HuH-7 (cell line): ENCODE measurements around the gene ADGRG4.
"Not testable (repeated sequence)": the region's sequence is repeated elsewhere in the genome, so short reads cannot be mapped to it uniquely, and the experiment has no call there.

Experiments
- DNase-seq: peaks from one replicate; pipeline ENCODE4 v3.0.0; 2011; ENCODE audit warnings: low spot score

The ADGRG4 gene

DNA sequence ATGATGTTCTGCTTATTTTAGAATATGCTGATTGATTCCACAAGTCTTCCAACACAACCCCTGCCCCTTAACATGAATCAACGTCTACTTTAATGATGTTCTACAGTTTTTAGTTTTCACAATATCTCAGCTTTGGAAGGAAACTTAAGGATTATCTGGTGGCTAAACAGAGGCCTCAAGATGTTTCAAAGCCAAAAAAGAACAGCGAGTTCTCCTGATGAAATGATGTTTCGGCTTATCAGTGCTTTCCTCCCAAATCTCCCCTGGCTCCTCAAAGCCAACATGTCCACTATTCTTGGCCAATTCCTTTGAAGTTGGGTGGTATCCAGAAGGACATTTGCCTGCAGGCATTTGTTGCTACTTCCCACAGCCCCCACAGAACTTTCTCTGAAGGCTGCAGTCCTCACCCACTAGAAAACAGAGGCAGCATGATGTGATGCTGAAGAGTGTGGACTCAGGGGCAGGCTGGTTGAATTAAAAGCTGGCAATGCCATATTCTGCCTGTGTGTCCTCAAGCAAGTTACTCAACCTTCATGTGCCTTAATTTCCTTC, 87.3 kb downstream of the ADGRG4 start:
- no peak for DNase-seq

DNA sequence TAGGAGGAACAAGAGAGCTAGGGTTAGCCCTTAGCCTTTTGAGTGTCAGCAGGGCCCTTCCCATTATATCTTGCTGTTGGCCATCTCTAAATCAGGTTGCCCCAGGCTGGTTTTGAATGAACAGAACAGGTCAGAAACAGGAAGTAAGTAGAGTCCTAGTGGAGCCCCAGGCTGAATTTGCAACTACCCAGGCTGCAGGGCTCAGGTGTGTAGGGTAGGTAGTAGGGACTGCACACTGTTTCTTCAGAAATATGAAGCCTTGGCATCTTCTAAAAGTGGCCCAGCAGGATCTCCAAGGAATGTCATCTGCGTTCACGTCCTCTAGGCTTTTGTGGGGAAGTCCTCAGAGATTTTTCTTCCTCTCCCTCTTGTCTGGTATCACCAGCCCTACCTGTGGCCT, 90.2 kb downstream of the ADGRG4 start:
- DNase-seq = no peak

- no peak for DNase-seq
Observed at GRCh38 chrX:136395271-136395670, 94.5 kb downstream of the ADGRG4 start.

GRCh38 chrX:136397001-136397400, 96.2 kb downstream of the ADGRG4 start:
- no peak for DNase-seq

DNA sequence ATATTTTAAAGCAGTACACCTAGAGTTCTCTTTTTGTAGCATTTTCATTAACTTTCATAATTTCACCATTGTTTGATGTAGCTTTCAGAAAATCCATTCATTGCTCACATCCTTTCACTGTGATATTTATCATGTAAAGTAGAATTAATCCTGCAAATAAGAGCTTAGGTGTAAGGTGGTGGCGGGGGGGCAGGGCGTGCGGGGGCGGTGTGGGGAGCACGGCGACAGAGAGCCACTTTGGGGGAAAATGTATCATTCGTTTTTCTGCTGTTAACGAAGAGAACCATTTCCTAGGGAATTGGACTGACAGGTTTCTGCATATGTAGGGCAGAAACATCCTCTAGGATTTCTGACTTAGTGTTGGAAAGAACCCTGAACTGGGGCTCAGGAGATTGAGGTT, 104.4 kb downstream of the ADGRG4 start:
- DNase-seq = no peak

DNA sequence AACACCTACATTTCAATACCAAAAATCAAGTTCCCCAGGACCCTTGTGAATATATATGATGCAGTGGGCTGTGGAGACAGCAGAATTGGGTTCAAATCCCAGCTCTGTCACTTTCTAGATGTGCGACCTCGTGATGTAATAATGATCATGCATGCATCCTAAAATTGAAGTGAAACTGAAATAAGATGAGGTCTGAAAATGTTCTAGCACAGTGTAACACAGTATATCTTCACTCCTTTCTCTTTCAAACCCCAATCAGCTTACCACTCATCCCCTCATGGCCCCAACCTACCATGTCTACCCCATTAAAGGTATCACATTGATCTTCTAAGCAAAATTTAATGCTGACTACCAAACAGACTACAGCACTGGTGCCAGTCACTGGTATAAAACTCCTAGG, 117.0 kb downstream of the ADGRG4 start:
- no peak for DNase-seq

DNA sequence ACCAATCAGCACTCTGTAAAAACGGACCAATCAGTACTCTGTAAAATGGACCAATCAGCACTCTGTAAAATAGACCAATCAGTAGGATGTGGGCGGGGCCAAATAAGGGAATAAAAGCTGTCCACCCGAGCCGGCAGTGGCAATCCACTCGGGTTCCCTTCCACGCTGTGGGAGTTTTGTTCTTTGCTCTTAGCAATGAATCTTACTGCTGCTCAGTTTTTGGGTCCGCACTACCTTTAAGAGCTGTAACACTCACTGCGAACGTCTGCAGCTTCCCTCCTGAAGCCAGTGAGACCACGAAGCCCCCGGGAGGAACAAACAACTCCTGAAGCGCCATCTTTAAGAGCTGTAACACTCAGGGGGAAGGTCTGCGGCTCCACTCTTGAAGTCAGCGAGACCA, 120.6 kb downstream of the ADGRG4 start:
- DNase-seq = no peak

GRCh38 chrX:136423724-136424123, 123.0 kb downstream of the ADGRG4 start:
- DNase-seq = no peak

DNA sequence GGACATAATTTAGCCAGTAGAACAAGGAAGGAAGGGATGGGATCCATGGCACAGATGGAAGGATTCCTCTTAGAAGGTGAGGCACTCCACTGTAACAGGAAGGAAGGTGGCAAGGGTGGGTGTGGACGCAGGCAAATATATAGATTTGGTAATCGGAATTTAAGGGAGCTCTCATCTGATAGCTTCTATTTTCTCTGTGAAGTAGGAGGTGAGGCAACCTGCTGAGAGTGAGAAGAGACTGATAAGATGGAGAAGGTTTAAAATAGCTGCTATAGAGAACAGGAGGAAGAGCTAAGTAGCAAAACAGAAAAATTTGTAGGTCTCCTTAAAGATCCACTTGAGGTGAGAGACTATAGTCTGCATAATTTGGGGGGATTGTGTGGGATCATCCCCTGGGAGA, 125.2 kb downstream of the ADGRG4 start:
- no peak for DNase-seq

DNA sequence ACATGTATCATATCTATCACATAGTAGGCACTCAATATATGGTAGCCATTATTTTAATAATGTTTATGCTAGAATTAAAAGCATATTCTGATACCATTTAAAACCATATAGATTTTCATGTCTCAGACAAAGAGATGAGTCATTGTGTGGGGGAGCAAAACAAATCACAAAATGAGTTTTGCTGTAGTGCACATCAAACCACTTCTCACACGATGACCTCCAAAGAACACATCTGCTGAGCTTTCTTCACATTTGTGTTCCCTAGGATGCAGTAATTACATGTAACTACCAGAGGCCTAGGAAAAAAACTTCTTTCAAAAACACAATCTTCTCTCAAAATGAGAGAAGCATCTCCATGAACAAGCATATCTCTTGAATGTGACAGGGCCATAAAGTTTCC, 130.9 kb downstream of the ADGRG4 start:
- DNase-seq = no peak

- no peak for DNase-seq
Observed at GRCh38 chrX:136437774-136438173, 137.0 kb downstream of the ADGRG4 start.

DNA sequence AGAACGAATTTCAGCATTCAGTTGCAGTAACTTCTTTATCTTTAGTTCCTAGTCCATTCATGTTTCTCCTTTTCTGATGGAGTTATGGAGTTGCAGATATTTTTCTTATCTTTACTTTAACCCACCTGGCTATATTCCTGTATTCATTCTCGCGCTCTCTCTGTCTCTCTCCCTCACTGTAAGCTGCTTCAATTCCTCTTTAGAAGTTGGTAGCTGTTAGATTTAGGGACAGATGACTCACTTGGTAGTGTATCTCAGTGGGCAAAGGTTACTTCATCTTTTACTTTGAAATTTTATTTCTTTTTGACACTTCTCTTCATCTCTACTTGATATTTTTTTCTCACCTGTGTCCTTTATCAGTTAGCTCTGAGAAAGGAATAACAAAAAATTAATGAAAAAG, 137.4 kb downstream of the ADGRG4 start:
- DNase-seq = no peak

- DNase-seq = not testable (repeated sequence)
Observed at GRCh38 chrX:136445674-136446073, 144.9 kb downstream of the ADGRG4 start.

- DNase-seq = no peak
Observed at GRCh38 chrX:136446208-136446607, 145.4 kb downstream of the ADGRG4 start.

DNA sequence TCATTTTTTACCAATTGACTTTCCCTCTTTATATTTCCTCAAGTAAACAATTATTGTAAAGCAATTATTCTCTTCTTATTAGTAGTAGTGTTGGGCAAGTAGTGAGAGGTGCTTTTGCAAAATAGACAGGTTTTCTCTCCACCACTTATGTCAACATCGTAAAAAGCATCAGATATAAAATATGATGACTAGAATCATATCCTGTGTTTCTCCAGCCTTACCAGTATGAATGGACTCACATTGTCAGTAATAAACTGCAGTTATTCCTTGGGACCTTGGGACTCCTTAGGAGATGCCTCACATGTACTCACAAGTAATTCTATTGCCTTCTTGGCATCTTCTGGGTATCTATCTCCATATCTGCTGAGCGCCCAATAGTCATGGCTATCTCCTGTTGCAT, 146.5 kb downstream of the ADGRG4 start:
- DNase-seq = no peak

GRCh38 chrX:136447968-136448367, 147.2 kb downstream of the ADGRG4 start:
- no peak for DNase-seq

GRCh38 chrX:136450050-136450830, 149.5 kb downstream of the ADGRG4 start:
- DNase-seq = no peak

- no peak for DNase-seq
Observed at GRCh38 chrX:136452614-136453013, 151.9 kb downstream of the ADGRG4 start.

DNA sequence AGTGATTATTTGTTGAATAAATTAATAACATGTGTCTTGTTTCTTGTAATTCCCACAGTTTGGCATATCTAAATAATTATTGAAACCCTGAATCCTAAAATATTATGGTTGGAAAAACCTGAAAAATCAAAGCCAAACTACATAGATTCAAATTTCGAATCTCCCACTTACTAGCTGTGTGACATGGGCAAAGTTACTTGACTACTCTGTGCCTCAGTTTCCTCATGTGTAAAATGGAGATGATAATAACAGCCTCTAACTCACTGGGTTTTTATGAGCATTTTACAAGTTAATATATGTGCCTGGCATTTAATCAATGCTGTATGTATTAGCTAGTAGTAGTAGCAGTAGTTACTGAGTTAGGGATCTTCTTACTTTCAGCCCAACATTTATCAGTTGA, 152.4 kb downstream of the ADGRG4 start:
- DNase-seq = no peak

DNA sequence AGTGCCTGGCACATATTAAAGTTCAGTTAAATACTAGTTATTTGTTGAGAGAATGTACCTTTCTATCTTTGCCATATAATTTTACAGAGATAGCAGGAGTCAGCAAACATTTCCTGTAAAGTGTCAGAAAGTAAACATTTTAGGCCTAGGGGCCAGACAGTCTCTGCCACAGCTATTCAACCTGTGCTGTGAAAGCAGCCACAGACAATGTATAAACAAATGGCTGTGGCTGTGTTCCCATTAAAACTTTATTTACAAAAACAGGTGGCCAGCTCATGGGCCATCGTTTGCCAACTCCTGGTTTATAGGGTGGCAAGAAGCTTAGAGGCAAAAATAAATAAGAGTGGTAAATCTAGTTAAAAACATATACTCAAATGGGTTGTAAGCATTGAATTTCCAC, 153.0 kb downstream of the ADGRG4 start:
- no peak for DNase-seq

DNA sequence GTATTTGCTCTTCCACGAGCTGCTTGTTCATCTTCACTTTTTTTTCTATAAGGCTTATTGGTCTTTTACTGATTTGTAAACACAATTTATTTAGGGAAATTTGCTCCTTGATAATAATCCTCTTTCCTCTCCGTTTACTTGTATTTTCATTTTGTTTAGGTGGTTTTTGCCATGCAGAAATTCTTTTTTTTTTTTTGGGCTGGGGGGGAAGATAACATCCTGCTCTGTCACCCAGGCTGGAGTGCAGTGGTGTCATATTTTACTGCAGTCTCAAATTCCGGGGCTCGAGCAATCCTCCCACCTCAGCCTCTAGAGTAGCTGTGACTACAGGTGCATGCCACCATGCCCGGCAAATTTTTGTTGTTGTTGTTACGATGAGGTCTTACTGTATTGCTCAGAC, 155.4 kb downstream of the ADGRG4 start:
- DNase-seq = no peak

DNA sequence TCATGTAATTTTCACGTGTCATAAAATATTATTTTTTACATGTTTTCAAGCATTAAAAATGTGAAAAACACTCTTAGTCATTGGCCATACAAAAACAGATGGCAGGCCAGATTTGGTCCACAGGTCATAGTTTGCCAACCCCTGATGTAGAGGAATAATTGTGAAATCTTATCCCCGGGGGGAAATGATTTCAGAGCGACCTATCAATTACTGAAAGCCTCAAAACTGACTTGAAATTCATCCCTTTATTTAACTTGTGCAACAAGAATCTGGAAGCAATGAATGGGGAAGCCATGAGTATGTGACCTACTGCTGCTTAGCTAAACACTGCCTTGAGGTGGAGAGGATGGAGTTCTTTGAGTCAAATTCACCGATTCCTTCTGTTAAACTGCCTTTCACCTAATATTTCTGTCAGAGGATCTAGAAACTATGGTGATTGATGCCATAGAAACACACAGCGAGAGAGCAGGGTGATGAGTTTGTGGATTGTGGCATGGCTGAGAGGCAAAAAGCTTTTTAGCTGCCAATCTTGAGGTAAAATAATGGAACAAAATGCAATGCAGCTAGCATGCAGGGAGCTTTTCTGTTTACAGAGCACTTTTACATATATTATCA, 156.6 kb downstream of the ADGRG4 start:
- no peak for DNase-seq

DNA sequence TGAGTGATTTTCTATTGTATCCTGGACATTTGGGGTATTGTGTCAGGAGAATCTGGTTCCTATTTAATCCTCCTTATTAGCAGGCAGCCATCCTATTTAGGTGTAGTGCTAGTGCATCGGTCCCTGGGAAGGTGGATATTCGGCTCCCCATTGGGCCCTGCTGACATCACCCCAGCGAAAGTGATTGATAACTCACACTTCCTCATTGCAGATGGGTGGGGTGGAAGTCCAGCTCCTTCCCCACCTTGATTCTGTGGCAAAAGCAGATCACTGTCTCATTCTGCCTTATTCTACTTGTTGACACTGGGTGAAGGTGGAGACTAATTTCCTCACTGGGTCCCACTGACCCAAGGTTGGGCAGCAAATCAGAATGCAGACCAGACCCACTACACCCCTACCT, 163.8 kb downstream of the ADGRG4 start:
- DNase-seq = no peak
